ENCODE measurements around the gene DCTPP1. TPM values are rescaled to one million over a fixed set of nuclear protein-coding genes. Genes with fewer than 3 reads are reported as not detected.
"Not testable (repeated sequence)": the region's sequence is repeated elsewhere in the genome, so short reads cannot be mapped to it uniquely, and the experiment has no call there.

The DCTPP1 gene
- total RNA-seq, 6 experiments from 2014 or later, result 24.9 to 37.9 (median 28.5) TPM

GRCh38 chr16:30397056-30397455 is 32.8 kb downstream of the DCTPP1 start:
- H3K27ac Mint-ChIP-seq, result no peak overlapping the region
- peaks cover 46% of the 10 kb centered on the region for H3K4me1 Mint-ChIP-seq (ENCODE audit: low read depth)
- H3K36me3 Mint-ChIP-seq (ENCODE audit: low read depth), result no peaks in the 10 kb centered on the region
- H3K4me3 Mint-ChIP-seq, result no peak overlapping the region
- no peak for TF ChIP-seq CTCF (IDR thresholded peaks at IDR 0.05)
- H3K9me3 Mint-ChIP-seq, result no peaks in the 10 kb centered on the region
- no peaks in the 10 kb centered on the region for H3K27me3 Mint-ChIP-seq (ENCODE audit: insufficient read depth)
- no peak for DNase-seq

GRCh38 chr16:30396627-30397026 is 33.2 kb downstream of the DCTPP1 start:
- not testable (repeated sequence) for H3K27me3 Mint-ChIP-seq (ENCODE audit: insufficient read depth); H3K36me3 Mint-ChIP-seq (ENCODE audit: low read depth); DNase-seq; H3K9me3 Mint-ChIP-seq; H3K27ac Mint-ChIP-seq
- peak overlapping the region; percentile 89; the same call in 1 of the 2 replicates for H3K4me3 Mint-ChIP-seq
- H3K4me1 Mint-ChIP-seq (ENCODE audit: low read depth), result peaks cover 42% of the 10 kb centered on the region

- Mint-ChIP-seq H3K36me3 (ENCODE audit: low read depth) (no peaks in the 10 kb centered on the region), H3K9me3 (no peaks in the 10 kb centered on the region), H3K4me1 (ENCODE audit: low read depth) (peaks cover 38% of the 10 kb centered on the region), H3K27ac (peak overlapping the region; percentile 62), H3K4me3 (peak overlapping the region; percentile 89), H3K27me3 (ENCODE audit: insufficient read depth) (no peaks in the 10 kb centered on the region; the same call in 1 of the 2 replicates)
- DNase-seq, result no peak
- no peak for TF ChIP-seq CTCF (IDR thresholded peaks at IDR 0.05)
Observed at GRCh38 chr16:30395992-30396585, 33.7 kb downstream of the DCTPP1 start.

GRCh38 chr16:30395155-30395991 is 34.5 kb downstream of the DCTPP1 start, which contains the start of gene ZNF48:
TSS of gene ZNF48 (plus strand) at chr16:30395420. CDS start at chr16:30395795, 375 bp downstream.
- no peaks in the 10 kb centered on the region; the same call in 1 of the 2 replicates for H3K27me3 Mint-ChIP-seq (ENCODE audit: insufficient read depth)
- H3K27ac Mint-ChIP-seq, result peak within 1 kb of the TSS; percentile 91
- no peaks in the 10 kb centered on the region for H3K36me3 Mint-ChIP-seq (ENCODE audit: low read depth)
- peak; percentile 77 for DNase-seq
- H3K4me3 Mint-ChIP-seq, result peak within 1 kb of the TSS; percentile 91
- no peaks in the 10 kb centered on the region for H3K9me3 Mint-ChIP-seq
- peak; percentile 58; the same call in 1 of the 2 replicates for TF ChIP-seq CTCF (IDR thresholded peaks at IDR 0.05)
- H3K4me1 Mint-ChIP-seq (ENCODE audit: low read depth), result peaks cover 38% of the 10 kb centered on the region

GRCh38 chr16:30394592-30395154 is 35.2 kb downstream of the DCTPP1 start:
- Mint-ChIP-seq H3K9me3 (no peaks in the 10 kb centered on the region), H3K36me3 (ENCODE audit: low read depth) (no peaks in the 10 kb centered on the region), H3K27ac (peak overlapping the region; percentile 91), H3K27me3 (ENCODE audit: insufficient read depth) (no peaks in the 10 kb centered on the region; the same call in 1 of the 2 replicates), H3K4me1 (ENCODE audit: low read depth) (peaks cover 32% of the 10 kb centered on the region), H3K4me3 (peak overlapping the region; percentile 91)
- DNase-seq, result no peak
- no peak for TF ChIP-seq CTCF (IDR thresholded peaks at IDR 0.05)
